Stimulated activated naive CD8-positive, alpha-beta T cell treated with anti-CD3 and anti-CD28 coated beads, Interleukin-15, Interleukin-2, amounts not matched to agents 100 U/mL and 50 U/mL, for 24 hours (primary cell): ENCODE measurements around the gene IRF7.

Experiments
- ATAC-seq: fragments of 150-1000 bp; cut with Tn5 transposase; one replicate; pipeline ENCODE4 v1.10.0; 2021
- DNase-seq: peaks from one replicate; pipeline ENCODE4 v3.0.0; 2021

IRF7 gene

GRCh38 chr11:620935-621814 lies 5.4 kb upstream of the IRF7 start:
- ATAC-seq (no peak), DNase-seq (no peak)

- ATAC-seq (no peak), DNase-seq (no peak)
Observed at GRCh38 chr11:620201-620600, 4.5 kb upstream of the IRF7 start.

- no peak for ATAC-seq
- DNase-seq, result no peak
Observed at GRCh38 chr11:619628-620050, 3.9 kb upstream of the IRF7 start.

- no peak for ATAC-seq
- DNase-seq, result no peak
Observed at GRCh38 chr11:618856-619627, 3.3 kb upstream of the IRF7 start.

GRCh38 chr11:617912-618682 lies 2.3 kb upstream of the IRF7 start:
- ATAC-seq (no peak), DNase-seq (no peak)

- no peak for DNase-seq
- no peak for ATAC-seq
Observed at GRCh38 chr11:617199-617911, 1.6 kb upstream of the IRF7 start.

GRCh38 chr11:616320-617198 lies 809 bp upstream of the IRF7 start:
- DNase-seq (no peak), ATAC-seq (no peak)

GRCh38 chr11:614623-615503 lies 887 bp downstream of the IRF7 start:
- DNase-seq, result no peak
- no peak for ATAC-seq

- DNase-seq, result no peak
- ATAC-seq, result no peak
Observed at GRCh38 chr11:614021-614622, 1.6 kb downstream of the IRF7 start.

GRCh38 chr11:613369-613968 lies 2.3 kb downstream of the IRF7 start:
- ATAC-seq, result peak; percentile 7
- peak; percentile 85 for DNase-seq

GRCh38 chr11:612961-613300 lies 2.8 kb downstream of the IRF7 start:
- DNase-seq, result no peak
- ATAC-seq, result no peak

- ATAC-seq, result no peak
Observed at GRCh38 chr11:612201-612960, 3.4 kb downstream of the IRF7 start.

GRCh38 chr11:611001-611996 lies 4.5 kb downstream of the IRF7 start:
- DNase-seq (no peak), ATAC-seq (no peak)

More at GRCh38 chr11:612201-612960, 3.4 kb downstream of the IRF7 start:
- DNase-seq, result no peak

GRCh38 chr11:610146-610801 lies 5.5 kb downstream of the IRF7 start:
- no peak for DNase-seq
- no peak for ATAC-seq

GRCh38 chr11:609341-609811 lies 6.4 kb downstream of the IRF7 start:
- no peak for DNase-seq
- ATAC-seq, result no peak

GRCh38 chr11:608791-609251 lies 6.9 kb downstream of the IRF7 start:
- DNase-seq (no peak), ATAC-seq (no peak)
